Retina (tissue), 1 donor: ENCODE measurements around the gene NRSN1.

ENCODE experiments used
- DNase-seq: peaks from one replicate; pipeline ENCODE4 v3.0.0-alpha.2; 2016

The NRSN1 gene

GRCh38 chr6:24145690-24146131 lies 19.7 kb downstream of the NRSN1 start:
- DNase-seq, result no peak

GRCh38 chr6:24146871-24147270 lies 20.9 kb downstream of the NRSN1 start:
- no peak for DNase-seq

GRCh38 chr6:24147511-24148153 lies 21.6 kb downstream of the NRSN1 start:
- DNase-seq, result no peak

GRCh38 chr6:24148154-24148570 lies 22.1 kb downstream of the NRSN1 start:
- DNase-seq, result no peak

- no peak for DNase-seq
Observed at GRCh38 chr6:24148684-24149083, 22.7 kb downstream of the NRSN1 start.

- no peak for DNase-seq
Observed at GRCh38 chr6:24149296-24149695, 23.3 kb downstream of the NRSN1 start.

- no peak for DNase-seq
Observed at GRCh38 chr6:24149836-24150235, 23.8 kb downstream of the NRSN1 start.

- no peak for DNase-seq
Observed at GRCh38 chr6:24152014-24152413, 26.0 kb downstream of the NRSN1 start.

GRCh38 chr6:24154121-24154520 lies 28.1 kb downstream of the NRSN1 start:
- no peak for DNase-seq

- no peak for DNase-seq
Observed at GRCh38 chr6:24157886-24158285, 31.9 kb downstream of the NRSN1 start.

GRCh38 chr6:24183584-24183983 lies 57.6 kb downstream of the NRSN1 start:
- DNase-seq, result no peak

GRCh38 chr6:24186349-24186748 lies 60.3 kb downstream of the NRSN1 start:
- no peak for DNase-seq

- no peak for DNase-seq
Observed at GRCh38 chr6:24187965-24188577, 62.1 kb downstream of the NRSN1 start.

GRCh38 chr6:24188578-24189080 lies 62.6 kb downstream of the NRSN1 start:
- DNase-seq, result no peak

- DNase-seq, result no peak
Observed at GRCh38 chr6:24191346-24191745, 65.3 kb downstream of the NRSN1 start.

- DNase-seq, result no peak
Observed at GRCh38 chr6:24193364-24193763, 67.3 kb downstream of the NRSN1 start.

GRCh38 chr6:24194978-24195700 lies 69.1 kb downstream of the NRSN1 start:
- DNase-seq, result no peak

- DNase-seq, result no peak
Observed at GRCh38 chr6:24195836-24196597, 70.0 kb downstream of the NRSN1 start.
